Lung (tissue), 13 donors: Measurements from ENCODE around the gene NDUFB10. TPM values are rescaled to one million over a fixed set of nuclear protein-coding genes. Genes with fewer than 3 reads are reported as not detected.

Experiments
- ATAC-seq: fragments of 200-7000 bp; cut with Tn5 transposase; one replicate; pipeline ENCODE4 v1.9.1; 2020; ENCODE audit warnings: moderate number of reproducible peaks; ENCODE audit not compliant: insufficient read depth, low FRiP score
- DNase-seq, 3 donors: peaks; one replicate each; pipeline ENCODE4 v3.0.0-alpha.2; 2013 to 2017
- H3K27ac ChIP-seq, 2 donors: one replicate each; pipeline ENCODE4 v1.5.1; 2013; ENCODE audit warnings: mild to moderate bottlenecking in 2 of 2, moderate library complexity in 2 of 2, control low read depth in 1 of 2, inconsistent platforms in 1 of 2, low read depth in 1 of 2, low read length in 1 of 2
- H3K27me3 ChIP-seq, 3 donors: one replicate each; pipeline ENCODE4 v1.5.1; 2013; ENCODE audit warnings: low read length in 2 of 3; ENCODE audit not compliant: control insufficient read depth in 3 of 3, insufficient read depth in 3 of 3
- H3K36me3 ChIP-seq, 4 donors: one replicate each; pipeline ENCODE4 v1.5.1; 2013; ENCODE audit warnings: low read length in 4 of 4, mild to moderate bottlenecking in 1 of 4, moderate library complexity in 1 of 4; ENCODE audit not compliant: control insufficient read depth in 4 of 4, insufficient read depth in 4 of 4
- H3K4me1 ChIP-seq, 5 donors: one replicate each; pipeline ENCODE4 v1.5.1; 2013; ENCODE audit warnings: low read length in 5 of 5, mild to moderate bottlenecking in 2 of 5, moderate library complexity in 1 of 5; ENCODE audit not compliant: control insufficient read depth in 5 of 5, insufficient read depth in 5 of 5
- H3K4me3 ChIP-seq: one replicate; pipeline ENCODE4 v1.5.1; 2013; ENCODE audit warnings: mild to moderate bottlenecking, control low read depth, moderate library complexity
- H3K9ac ChIP-seq, 2 donors: one replicate each; pipeline ENCODE4 v1.5.1; 2013; ENCODE audit warnings: low read length in 2 of 2, control low read depth in 1 of 2; ENCODE audit not compliant: insufficient read depth in 1 of 2
- H3K9me3 ChIP-seq, 4 donors: one replicate each; pipeline ENCODE4 v1.5.1; 2013; ENCODE audit warnings: low read length in 3 of 4, mild to moderate bottlenecking in 1 of 4, moderate library complexity in 1 of 4; ENCODE audit not compliant: control insufficient read depth in 4 of 4, insufficient read depth in 3 of 4
- CTCF ChIP-seq: IDR thresholded peaks from 2 replicates; pipeline ENCODE4 v1.5.1; 2012; ENCODE audit warnings: mild to moderate bottlenecking; ENCODE audit errors: control extremely low read depth, extremely low read depth
- WGBS, 2 donors: extraction: QIAGEN DNeasy Blood & Tissue Kit; methylation state at CpG; one replicate each; pipeline ENCODE4 v1.1.7; 2013; 5-methylcytosine and 5-hydroxymethylcytosine counted together
- polyA plus RNA-seq, 2 donors: library from polyadenylated mRNA; stranded (reverse); fragments of 200-250 nt; gene quantifications; one replicate each; pipeline ENCODE4 v1.2.1, GENCODE V29; 2013
- small RNA-seq: library from RNA; depleted of rRNA; stranded (forward); fragments of <200 nt; gene quantifications from one replicate; pipeline ENCODE3, GENCODE V24; 2014; ENCODE audit warnings: low replicate concordance
- total RNA-seq, 2 donors: library from RNA; depleted of rRNA in 1 of 2; stranded (reverse); fragments of >200 nt in 1 of 2; gene quantifications; one replicate each; pipeline ENCODE4 v1.2.1, GENCODE V29; 2014 to 2021
- donor health status: control.
- donor health status: control.
- donor health status: Bipolar disorder and iron deficiency.
- donor health status: healthy.
- donor health status: DM: yes; HTN: yes; CAD: no.

The NDUFB10 gene
- total and polyA plus RNA-seq, 4 donors: 107 to 187 (median 131) TPM

- 1 to 2% methylated on average over 45 to 52 of the region's 52 CpGs for WGBS, 2 donors
- H3K27me3 ChIP-seq: no peaks in the 10 kb centered on the region
- no peak for TF ChIP-seq CTCF
- H3K4me1 ChIP-seq: peaks cover 0 to 31% (median 17%) of the 10 kb centered on the region in 5 donors
- H3K27ac ChIP-seq: peak within 1 kb of the TSS; percentile 87 to 91
- no peaks in the 10 kb centered on the region for H3K9me3 ChIP-seq
- DNase-seq: peak; percentile 86 to 93 (median 88)
- H3K9ac ChIP-seq: peak within 1 kb of the TSS; percentile 46 to 68
- peaks cover 0 to 5% (median 2%) of the 10 kb centered on the region in 4 donors for H3K36me3 ChIP-seq
- ATAC-seq: peak; percentile 89
- H3K4me3 ChIP-seq: peak within 1 kb of the TSS; percentile 83
These were observed 50.6 kb downstream of the NDUFB10 start, which contains the start of gene ZNF598 for GRCh38 chr16:2009791-2010510. ZNF598 (minus strand) TSS chr16:2009821.

Small RNA genes within 50 kb of the gene (small RNA-seq; reads per million reads assigned to genes)
- 0.10 reads per million for gene AC005363.2
- gene SNORA10: not detected
- not detected for gene SNORA64

Other genes with a start within 250 kb of the NDUFB10 start
- 10 to 100 TPM; 25.1 to 66.1 TPM for gene NME3, start 188.0 kb upstream of the NDUFB10 start, total RNA-seq
- 100 to 1,000 TPM in 1 of 2 donors, 10 to 100 TPM in 1; 67.6 to 197 TPM for gene NME3, start 188.0 kb upstream of the NDUFB10 start, polyA plus RNA-seq
- 10 to 100 TPM; 10.0 to 30.2 TPM for gene EME2, start 186.7 kb upstream of the NDUFB10 start, total RNA-seq
- gene EME2, start 186.7 kb upstream of the NDUFB10 start, polyA plus RNA-seq: 1 to 10 TPM; 8.6 to 9.5 TPM
- gene MRPS34, start 186.4 kb upstream of the NDUFB10 start, total RNA-seq: 10 to 100 TPM; 40.1 to 90.7 TPM
- 100 to 1,000 TPM; 110 TPM for gene MRPS34, start 186.4 kb upstream of the NDUFB10 start, polyA plus RNA-seq
- 10 to 100 TPM; 39.8 to 55.3 TPM for gene SPSB3, start 177.0 kb upstream of the NDUFB10 start, total RNA-seq
- gene SPSB3, start 177.0 kb upstream of the NDUFB10 start, polyA plus RNA-seq: 10 to 100 TPM; 46.5 to 76.1 TPM
- 10 to 100 TPM; 38.9 to 64.2 TPM for gene NUBP2, start 176.6 kb upstream of the NDUFB10 start, total RNA-seq
- gene NUBP2, start 176.6 kb upstream of the NDUFB10 start, polyA plus RNA-seq: 10 to 100 TPM; 67.1 to 70.2 TPM
- 1 to 10 TPM; 1.4 to 4.4 TPM for gene IGFALS, start 165.8 kb upstream of the NDUFB10 start, total RNA-seq
- 1 to 10 TPM; 1.2 to 1.7 TPM for gene IGFALS, start 165.8 kb upstream of the NDUFB10 start, polyA plus RNA-seq
- gene HAGH, start 132.7 kb upstream of the NDUFB10 start, total RNA-seq: 10 to 100 TPM; 51.2 to 69.3 TPM
- 10 to 100 TPM; 91.2 to 99.7 TPM for gene HAGH, start 132.7 kb upstream of the NDUFB10 start, polyA plus RNA-seq
- 10 to 100 TPM; 24.5 to 26.8 TPM for gene FAHD1, start 132.3 kb upstream of the NDUFB10 start, total RNA-seq
- gene FAHD1, start 132.3 kb upstream of the NDUFB10 start, polyA plus RNA-seq: 10 to 100 TPM; 17.2 to 32.1 TPM
- gene MEIOB, start 87.4 kb upstream of the NDUFB10 start, total RNA-seq: under 1 TPM in 1 of 2 donors, not detected in 1; 0.21 TPM
- under 1 TPM in 1 of 2 donors, not detected in 1; 0.28 TPM for gene MEIOB, start 87.4 kb upstream of the NDUFB10 start, polyA plus RNA-seq
- 1 to 10 TPM in 1 of 2 donors, under 1 TPM in 1; 0.40 to 5.9 TPM for gene HS3ST6, start 41.1 kb upstream of the NDUFB10 start, total RNA-seq
- 1 to 10 TPM in 1 of 2 donors, under 1 TPM in 1; 0.71 to 2.1 TPM for gene HS3ST6, start 41.1 kb upstream of the NDUFB10 start, polyA plus RNA-seq
- 10 to 100 TPM; 11.1 to 52.1 TPM for gene MSRB1, start 16.3 kb upstream of the NDUFB10 start, total RNA-seq
- gene MSRB1, start 16.3 kb upstream of the NDUFB10 start, polyA plus RNA-seq: 100 to 1,000 TPM in 1 of 2 donors, 10 to 100 TPM in 1; 50.2 to 164 TPM
- not detected for gene RPL3L, start 4.8 kb upstream of the NDUFB10 start, total RNA-seq
- gene RPL3L, start 4.8 kb upstream of the NDUFB10 start, polyA plus RNA-seq: under 1 TPM; 0.01 to 0.04 TPM
- gene RPS2, start 5.3 kb downstream of the NDUFB10 start, total RNA-seq: 1,000 to 10,000 TPM; 1,331 to 2,412 TPM
- gene RPS2, start 5.3 kb downstream of the NDUFB10 start, polyA plus RNA-seq: 1,000 to 10,000 TPM; 3,147 to 5,214 TPM
- gene RNF151, start 7.3 kb downstream of the NDUFB10 start, total RNA-seq: not detected
- under 1 TPM in 1 of 2 donors, not detected in 1; 0.15 TPM for gene RNF151, start 7.3 kb downstream of the NDUFB10 start, polyA plus RNA-seq
- 10 to 100 TPM; 23.9 to 35.4 TPM for gene TBL3, start 12.5 kb downstream of the NDUFB10 start, total RNA-seq
- 10 to 100 TPM; 52.8 to 58.8 TPM for gene TBL3, start 12.5 kb downstream of the NDUFB10 start, polyA plus RNA-seq
- gene NOXO1, start 21.9 kb downstream of the NDUFB10 start, total RNA-seq: 1 to 10 TPM in 1 of 2 donors, under 1 TPM in 1; 0.28 to 4.5 TPM
- 1 to 10 TPM; 2.0 to 7.3 TPM for gene NOXO1, start 21.9 kb downstream of the NDUFB10 start, polyA plus RNA-seq
- gene GFER, start 24.7 kb downstream of the NDUFB10 start, total RNA-seq: 10 to 100 TPM in 1 of 2 donors, 1 to 10 TPM in 1; 7.4 to 32.6 TPM
- 10 to 100 TPM; 18.6 to 63.5 TPM for gene GFER, start 24.7 kb downstream of the NDUFB10 start, polyA plus RNA-seq
- gene SYNGR3, start 30.4 kb downstream of the NDUFB10 start, total RNA-seq: under 1 TPM; 0.40 to 0.46 TPM
- gene SYNGR3, start 30.4 kb downstream of the NDUFB10 start, polyA plus RNA-seq: under 1 TPM; 0.10 to 0.69 TPM
- 10 to 100 TPM; 13.9 to 49.8 TPM for gene ZNF598, start 50.3 kb downstream of the NDUFB10 start, total RNA-seq
- gene ZNF598, start 50.3 kb downstream of the NDUFB10 start, polyA plus RNA-seq: 10 to 100 TPM; 29.1 to 42.8 TPM
- 1 to 10 TPM in 1 of 2 donors, under 1 TPM in 1; 0.71 to 1.3 TPM for gene NPW, start 60.2 kb downstream of the NDUFB10 start, total RNA-seq
- gene NPW, start 60.2 kb downstream of the NDUFB10 start, polyA plus RNA-seq: under 1 TPM; 0.12 to 0.34 TPM
- gene NHERF2, start 67.4 kb downstream of the NDUFB10 start, total RNA-seq: 100 to 1,000 TPM; 142 to 468 TPM
- gene NHERF2, start 67.4 kb downstream of the NDUFB10 start, polyA plus RNA-seq: 100 to 1,000 TPM; 192 to 297 TPM
- 10 to 100 TPM; 19.3 to 37.8 TPM for gene NTHL1, start 88.3 kb downstream of the NDUFB10 start, total RNA-seq
- 10 to 100 TPM; 20.4 to 43.5 TPM for gene NTHL1, start 88.3 kb downstream of the NDUFB10 start, polyA plus RNA-seq
- 100 to 1,000 TPM in 1 of 2 donors, 10 to 100 TPM in 1; 93.4 to 146 TPM for gene TSC2, start 88.4 kb downstream of the NDUFB10 start, total RNA-seq
- 10 to 100 TPM; 36.5 to 51.9 TPM for gene TSC2, start 88.4 kb downstream of the NDUFB10 start, polyA plus RNA-seq
- 100 to 1,000 TPM in 1 of 2 donors, 10 to 100 TPM in 1; 82.9 to 128 TPM for gene PKD1, start 176.4 kb downstream of the NDUFB10 start, total RNA-seq
- gene PKD1, start 176.4 kb downstream of the NDUFB10 start, polyA plus RNA-seq: 10 to 100 TPM; 39.1 to 46.3 TPM
- gene RAB26, start 189.1 kb downstream of the NDUFB10 start, total RNA-seq: under 1 TPM; 0.48 to 0.95 TPM
- 1 to 10 TPM in 1 of 2 donors, under 1 TPM in 1; 0.30 to 1.0 TPM for gene RAB26, start 189.1 kb downstream of the NDUFB10 start, polyA plus RNA-seq
- 10 to 100 TPM; 33.4 to 74.2 TPM for gene TRAF7, start 196.2 kb downstream of the NDUFB10 start, total RNA-seq
- gene TRAF7, start 196.2 kb downstream of the NDUFB10 start, polyA plus RNA-seq: 10 to 100 TPM; 44.8 to 51.9 TPM
- under 1 TPM; 0.09 TPM for gene CASKIN1, start 237.1 kb downstream of the NDUFB10 start, total RNA-seq
- under 1 TPM; 0.15 to 0.35 TPM for gene CASKIN1, start 237.1 kb downstream of the NDUFB10 start, polyA plus RNA-seq
- 10 to 100 TPM; 17.2 to 42.6 TPM for gene MLST8, start 245.9 kb downstream of the NDUFB10 start, total RNA-seq
- gene MLST8, start 245.9 kb downstream of the NDUFB10 start, polyA plus RNA-seq: 10 to 100 TPM; 39.7 to 48.9 TPM